Panc1 (cell line): ENCODE measurements around the gene TTC13. TPM values are rescaled to one million over a fixed set of nuclear protein-coding genes. Genes with fewer than 3 reads are reported as not detected.

Source experiments
- ATAC-seq: fragments of 200-7000 bp; cut with Tn5 transposase; 2 replicates; pipeline ENCODE4 v1.9.1; 2020; ENCODE audit warnings: mild to moderate bottlenecking, moderate library complexity
- BruUV-seq: library from RNA; stranded (reverse); fragments of 400-500 nt; replicated peaks from 2 replicates; lab custom pipeline; 2021; lab: Mats Ljungman, UMichigan
- CTCF ChIA-PET: fragments of 300-600 bp; sonication (Branson Sonifier 250); formaldehyde crosslinking; loops from one replicate; lab custom pipeline; 2022; ENCODE audit warnings: antibody characterized with exemption; lab: Charles Lee
- POLR2A ChIA-PET: fragments of 300-600 bp; sonication (Branson Sonifier 250); formaldehyde crosslinking; loops from one replicate; lab custom pipeline; 2022; ENCODE audit warnings: antibody characterized with exemption; lab: Charles Lee
- DNase-seq: peaks from one replicate; pipeline ENCODE4 v3.0.0-alpha.2; 2010; ENCODE audit warnings: low read depth, low spot score
- H3K27ac ChIP-seq: 2 replicates; pipeline ENCODE4 v1.5.1; 2011; ENCODE audit warnings: mild to moderate bottlenecking, low read length, inconsistent platforms
- H3K27me3 ChIP-seq: fragments of 200-500 bp; sonication (Bioruptor generic); 2 replicates; pipeline ENCODE4 v1.6.0; 2014; ENCODE audit warnings: low read length, inconsistent platforms; ENCODE audit not compliant: control insufficient read depth, insufficient read depth
- H3K36me3 ChIP-seq: fragments of 200-500 bp; sonication (Bioruptor generic); 2 replicates; pipeline ENCODE4 v1.5.1; 2014; ENCODE audit warnings: inconsistent platforms, mild to moderate bottlenecking, low read length, moderate library complexity; ENCODE audit not compliant: control insufficient read depth, insufficient read depth
- H3K4me1 ChIP-seq: 2 replicates; pipeline ENCODE4 v1.5.1; 2011; ENCODE audit warnings: inconsistent platforms, mild to moderate bottlenecking, low read length, moderate library complexity; ENCODE audit not compliant: control insufficient read depth, insufficient read depth
- H3K4me3 ChIP-seq, 2 experiments: 2 replicates each; pipeline ENCODE4 v1.5.1; 2011 to 2012; ENCODE audit warnings: low read depth in 2 of 2, low read length in 2 of 2, mild to moderate bottlenecking in 2 of 2, inconsistent platforms in 1 of 2, moderate library complexity in 1 of 2
- H3K9me3 ChIP-seq: fragments of 200-500 bp; sonication (Bioruptor generic); 2 replicates; pipeline ENCODE4 v1.5.1; 2014; ENCODE audit warnings: low read depth, mild to moderate bottlenecking, inconsistent platforms, low read length, moderate library complexity; ENCODE audit not compliant: control insufficient read depth, insufficient read depth
- CTCF ChIP-seq: fragments of 450-650 bp; IDR thresholded peaks from 2 replicates; pipeline ENCODE4 v1.5.1; 2017; ENCODE audit warnings: mild to moderate bottlenecking
- POLR2AphosphoS5 ChIP-seq: IDR thresholded peaks from 2 replicates; pipeline ENCODE4 v1.6.1; 2012; ENCODE audit warnings: mild to moderate bottlenecking, low read depth, low read length, moderate library complexity
- SIN3A ChIP-seq: IDR thresholded peaks from 2 replicates; pipeline ENCODE4 v1.6.1; 2012; ENCODE audit warnings: low read depth, mild to moderate bottlenecking, low read length, moderate library complexity, borderline replicate concordance; ENCODE audit not compliant: insufficient read depth
- TCF7L2 ChIP-seq: IDR thresholded peaks from 2 replicates; pipeline ENCODE4 v1.6.1; 2011; ENCODE audit warnings: mild to moderate bottlenecking, low read depth, low read length, inconsistent platforms
- in situ Hi-C: cut with HindIII; loops from 2 replicates; pipeline ENCODE4 v1.10.0; 2016; ENCODE audit warnings: low sequenced_read_pairs, low pct_unique_long_range_greater_than_20kb
- intact Hi-C: fragments of 100-400 bp; cut with micrococcal nuclease; formaldehyde crosslinking; loops from one replicate; pipeline ENCODE4 v1.10.0; 2022; ENCODE audit not compliant: unreplicated experiment
- total RNA-seq: library from RNA; stranded (reverse); gene quantifications from one replicate; pipeline ENCODE4 v1.2.1, GENCODE V29; 2021; ENCODE audit not compliant: unreplicated experiment
- TF ChIP-seq, protein P1 (sequence below), 2 experiments: IDR thresholded peaks; 2 replicates each; pipeline ENCODE4 v1.6.1; 2011 to 2012; ENCODE audit warnings: low read depth in 2 of 2, control low read depth in 1 of 2, low read length in 1 of 2, mild to moderate bottlenecking in 1 of 2, moderate library complexity in 1 of 2; ENCODE audit not compliant: insufficient read depth in 1 of 2

TTC13 gene
- total RNA-seq, 1 experiment from 2014 or later, result 19.0 TPM

- H3K9me3 ChIP-seq, result no peaks in the 10 kb centered on the region
- no peaks in the 10 kb centered on the region for H3K4me1 ChIP-seq
- BruUV-seq, result no TSS peak
- CTCF ChIA-PET, result no interaction called here
- ATAC-seq, result no peak
- peaks cover 3% of the 10 kb centered on the region for H3K36me3 ChIP-seq
- no peak overlapping the region for H3K27ac ChIP-seq
- no peaks in the 10 kb centered on the region for H3K27me3 ChIP-seq
- in situ Hi-C loops, result no loop called here
- intact Hi-C loops, result no loop called here
- H3K4me3 ChIP-seq, result no peak overlapping the region
- TF ChIP-seq CTCF, result no peak
- TF ChIP-seq POLR2AphosphoS5, result no peak
- TF ChIP-seq, protein P1, sequence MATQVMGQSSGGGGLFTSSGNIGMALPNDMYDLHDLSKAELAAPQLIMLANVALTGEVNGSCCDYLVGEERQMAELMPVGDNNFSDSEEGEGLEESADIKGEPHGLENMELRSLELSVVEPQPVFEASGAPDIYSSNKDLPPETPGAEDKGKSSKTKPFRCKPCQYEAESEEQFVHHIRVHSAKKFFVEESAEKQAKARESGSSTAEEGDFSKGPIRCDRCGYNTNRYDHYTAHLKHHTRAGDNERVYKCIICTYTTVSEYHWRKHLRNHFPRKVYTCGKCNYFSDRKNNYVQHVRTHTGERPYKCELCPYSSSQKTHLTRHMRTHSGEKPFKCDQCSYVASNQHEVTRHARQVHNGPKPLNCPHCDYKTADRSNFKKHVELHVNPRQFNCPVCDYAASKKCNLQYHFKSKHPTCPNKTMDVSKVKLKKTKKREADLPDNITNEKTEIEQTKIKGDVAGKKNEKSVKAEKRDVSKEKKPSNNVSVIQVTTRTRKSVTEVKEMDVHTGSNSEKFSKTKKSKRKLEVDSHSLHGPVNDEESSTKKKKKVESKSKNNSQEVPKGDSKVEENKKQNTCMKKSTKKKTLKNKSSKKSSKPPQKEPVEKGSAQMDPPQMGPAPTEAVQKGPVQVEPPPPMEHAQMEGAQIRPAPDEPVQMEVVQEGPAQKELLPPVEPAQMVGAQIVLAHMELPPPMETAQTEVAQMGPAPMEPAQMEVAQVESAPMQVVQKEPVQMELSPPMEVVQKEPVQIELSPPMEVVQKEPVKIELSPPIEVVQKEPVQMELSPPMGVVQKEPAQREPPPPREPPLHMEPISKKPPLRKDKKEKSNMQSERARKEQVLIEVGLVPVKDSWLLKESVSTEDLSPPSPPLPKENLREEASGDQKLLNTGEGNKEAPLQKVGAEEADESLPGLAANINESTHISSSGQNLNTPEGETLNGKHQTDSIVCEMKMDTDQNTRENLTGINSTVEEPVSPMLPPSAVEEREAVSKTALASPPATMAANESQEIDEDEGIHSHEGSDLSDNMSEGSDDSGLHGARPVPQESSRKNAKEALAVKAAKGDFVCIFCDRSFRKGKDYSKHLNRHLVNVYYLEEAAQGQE (IDR thresholded peaks at IDR 0.05; ENCODE audit: insufficient read depth in 1 of 2, low read depth in 2 of 2, low read length in 1 of 2), result no peak
- TF ChIP-seq TCF7L2, result no peak
- TF ChIP-seq SIN3A, result no peak
- POLR2A ChIA-PET, result no interaction called here
- DNase-seq, result no peak
These were observed 5.2 kb upstream of the TTC13 start for GRCh38 chr1:230983811-230984210.

DNA sequence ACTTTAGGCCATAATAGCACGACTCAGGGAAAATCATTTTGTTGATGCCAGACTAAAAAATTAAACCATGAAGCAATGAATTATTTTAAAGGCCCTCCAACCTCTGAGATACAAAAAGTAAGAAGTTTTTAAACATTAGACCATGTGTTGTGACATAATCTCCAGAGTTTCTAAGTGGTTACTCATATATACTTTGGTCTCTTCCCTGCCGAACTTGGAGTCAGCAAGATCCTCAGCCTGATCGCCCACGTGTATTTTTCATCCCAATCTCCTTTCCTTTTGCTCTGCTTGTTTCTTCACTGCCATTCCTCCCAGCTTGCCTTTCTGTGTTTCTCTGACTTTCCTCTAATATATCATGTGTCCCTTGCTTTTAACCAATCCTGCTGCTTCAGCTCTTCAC, 4.0 kb upstream of the TTC13 start:
- CTCF ChIA-PET, result no interaction called here

More for the DNA sequence above, 4.0 kb upstream of the TTC13 start:
- peaks cover 2% of the 10 kb centered on the region for H3K36me3 ChIP-seq
- POLR2A ChIA-PET, result no interaction called here
- no peak overlapping the region for H3K27ac ChIP-seq
- TF ChIP-seq, protein P1 (IDR thresholded peaks at IDR 0.05; ENCODE audit: insufficient read depth in 1 of 2, low read depth in 2 of 2, low read length in 1 of 2), result no peak
- TF ChIP-seq SIN3A, result no peak
- TF ChIP-seq POLR2AphosphoS5, result no peak
- no peak for TF ChIP-seq TCF7L2
- no peak for TF ChIP-seq CTCF
- DNase-seq (no peak), ATAC-seq (no peak)
- no TSS peak for BruUV-seq
- in situ Hi-C loops (no loop called here), intact Hi-C loops (no loop called here)
- H3K4me3 ChIP-seq, result no peak overlapping the region
- no peaks in the 10 kb centered on the region for H3K9me3 ChIP-seq
- H3K27me3 ChIP-seq, result no peaks in the 10 kb centered on the region
- peaks cover 1% of the 10 kb centered on the region for H3K4me1 ChIP-seq
